A673 (cell line): ENCODE measurements around the gene PTP4A2.

ENCODE experiments used
- CTCF ChIP-seq: fragments of 300-800, 200-600 bp; sonication (generic); conservative IDR thresholded peaks from 2 replicates; pipeline ENCODE4 v1.5.1; 2017; ENCODE audit warnings: low read depth, mild to moderate bottlenecking, antibody characterized with exemption, low read length, moderate library complexity, mixed read lengths
- EZH2 ChIP-seq: fragments of 200-600 bp; sonication (generic); IDR thresholded peaks from 2 replicates; pipeline ENCODE4 v1.6.1; 2017; ENCODE audit warnings: borderline replicate concordance, low read depth, mild to moderate bottlenecking, mixed read lengths, antibody characterized with exemption, low read length; ENCODE audit not compliant: poor library complexity, severe bottlenecking

GRCh38 chr1:31954607-31955283, 16.6 kb upstream of the PTP4A2 start:
- TF ChIP-seq CTCF (no peak), EZH2 (no peak)
